Calu3 (cell line): ENCODE results near the gene TMPRSS11E. TPM values are rescaled to one million over a fixed set of nuclear protein-coding genes. Genes with fewer than 3 reads are reported as not detected.

Experiments
- BruUV-seq: library from RNA; stranded (reverse); fragments of 400-500 nt; replicated peaks from 2 replicates; lab custom pipeline; 2021; lab: Mats Ljungman, UMichigan
- CTCF ChIA-PET: fragments of 300-600 bp; sonication (Branson Sonifier 250); formaldehyde crosslinking; loops from one replicate; lab custom pipeline; 2022; ENCODE audit warnings: antibody characterized with exemption; lab: Charles Lee
- DNase-seq: peaks from one replicate; pipeline ENCODE4 v3.0.0; 2022
- H3K27ac Mint-ChIP-seq: one replicate; pipeline ENCODE4 v1.8.0; 2022; ENCODE audit warnings: mixed read lengths; ENCODE audit not compliant: unreplicated experiment
- H3K27me3 Mint-ChIP-seq: one replicate; pipeline ENCODE4 v1.8.0; 2022; ENCODE audit warnings: mixed read lengths; ENCODE audit not compliant: unreplicated experiment
- H3K36me3 Mint-ChIP-seq: one replicate; pipeline ENCODE4 v1.8.0; 2022; ENCODE audit warnings: mild to moderate bottlenecking, moderate library complexity, mixed read lengths; ENCODE audit not compliant: insufficient read depth, unreplicated experiment
- H3K4me1 Mint-ChIP-seq: one replicate; pipeline ENCODE4 v1.8.0; 2022; ENCODE audit warnings: mild to moderate bottlenecking, low read depth, mixed read lengths; ENCODE audit not compliant: unreplicated experiment
- H3K4me3 Mint-ChIP-seq: one replicate; pipeline ENCODE4 v1.8.0; 2022; ENCODE audit warnings: mild to moderate bottlenecking, low read depth, moderate library complexity, mixed read lengths; ENCODE audit not compliant: unreplicated experiment
- H3K9me3 Mint-ChIP-seq: one replicate; pipeline ENCODE4 v1.8.0; 2022; ENCODE audit warnings: low read depth, mixed read lengths; ENCODE audit not compliant: unreplicated experiment
- CTCF ChIP-seq: fragments of 200-600 bp; IDR thresholded peaks from one replicate; pipeline ENCODE4 v1.8.0; 2022; ENCODE audit warnings: antibody characterized with exemption; ENCODE audit not compliant: unreplicated experiment
- intact Hi-C: fragments of 100-400 bp; cut with micrococcal nuclease; formaldehyde crosslinking; loops from one replicate; pipeline ENCODE4 v1.10.0; 2022; ENCODE audit not compliant: unreplicated experiment
- total RNA-seq: library from RNA; stranded (reverse); gene quantifications from 2 replicates; pipeline ENCODE4 v1.2.3, GENCODE V29; 2022

TMPRSS11E gene
- total RNA-seq, 1 experiment from 2014 or later = not detected

GRCh38 chr4:68465058-68465457, 17.8 kb downstream of the TMPRSS11E start:
- intact Hi-C loops = no loop called here
- TF ChIP-seq CTCF = no peak
- no peaks in the 10 kb centered on the region for H3K27me3 Mint-ChIP-seq
- CTCF ChIA-PET = no interaction called here
- no TSS peak for BruUV-seq
- no peaks in the 10 kb centered on the region for H3K36me3 Mint-ChIP-seq
- no peaks in the 10 kb centered on the region for H3K9me3 Mint-ChIP-seq
- no peaks in the 10 kb centered on the region for H3K4me1 Mint-ChIP-seq
- H3K4me3 Mint-ChIP-seq = no peak overlapping the region
- no peak for DNase-seq
- no peak overlapping the region for H3K27ac Mint-ChIP-seq

GRCh38 chr4:68466185-68466584, 18.9 kb downstream of the TMPRSS11E start:
- intact Hi-C loops = no loop called here
- DNase-seq = no peak
- H3K4me3 Mint-ChIP-seq = no peak overlapping the region
- no TSS peak for BruUV-seq
- no peaks in the 10 kb centered on the region for H3K36me3 Mint-ChIP-seq
- H3K27me3 Mint-ChIP-seq = no peaks in the 10 kb centered on the region
- H3K27ac Mint-ChIP-seq = no peak overlapping the region
- no peaks in the 10 kb centered on the region for H3K9me3 Mint-ChIP-seq
- CTCF ChIA-PET = no interaction called here
- H3K4me1 Mint-ChIP-seq = no peaks in the 10 kb centered on the region
- TF ChIP-seq CTCF = no peak

- H3K27ac Mint-ChIP-seq = no peak overlapping the region
- no peak overlapping the region for H3K4me3 Mint-ChIP-seq
- H3K4me1 Mint-ChIP-seq = no peaks in the 10 kb centered on the region
- no peak for DNase-seq
- H3K27me3 Mint-ChIP-seq = no peaks in the 10 kb centered on the region
- CTCF ChIA-PET = no interaction called here
- H3K36me3 Mint-ChIP-seq = no peaks in the 10 kb centered on the region
- no peaks in the 10 kb centered on the region for H3K9me3 Mint-ChIP-seq
- TF ChIP-seq CTCF = no peak
- intact Hi-C loops = no loop called here
- no TSS peak for BruUV-seq
Observed at GRCh38 chr4:68466751-68467150, 19.5 kb downstream of the TMPRSS11E start.

GRCh38 chr4:68469482-68469881, 22.2 kb downstream of the TMPRSS11E start:
- no peak for DNase-seq
- H3K4me3 Mint-ChIP-seq = no peak overlapping the region
- no peaks in the 10 kb centered on the region for H3K36me3 Mint-ChIP-seq
- intact Hi-C loops = no loop called here
- H3K9me3 Mint-ChIP-seq = no peaks in the 10 kb centered on the region
- CTCF ChIA-PET = no interaction called here
- no peaks in the 10 kb centered on the region for H3K4me1 Mint-ChIP-seq
- no peak for TF ChIP-seq CTCF
- H3K27me3 Mint-ChIP-seq = no peaks in the 10 kb centered on the region
- no peak overlapping the region for H3K27ac Mint-ChIP-seq
- BruUV-seq = no TSS peak
